GM12878 (cell line): ENCODE data around the gene RPIA. TPM values are rescaled to one million over a fixed set of nuclear protein-coding genes. Genes with fewer than 3 reads are reported as not detected.

Source experiments
- ATAC-seq: fragments of 200-7000 bp; cut with Tn5 transposase; 3 replicates; pipeline ENCODE4 v1.9.1; 2020; ENCODE audit warnings: mild to moderate bottlenecking, moderate library complexity
- BruUV-seq: library from RNA; stranded (reverse); fragments of 400-500 nt; replicated peaks from 2 replicates; lab custom pipeline; 2021; lab: Mats Ljungman, UMichigan
- CTCF ChIA-PET: fragments of 300-600 bp; sonication (Branson Sonifier 250); formaldehyde crosslinking; extraction: SDS; loops from one replicate; lab custom pipeline; 2021; ENCODE audit warnings: inconsistent platforms; lab: Yijun Ruan, JAX
- POLR2A ChIA-PET: fragments of 350-600 bp; formaldehyde crosslinking; extraction: SDS; loops from one replicate; lab custom pipeline; 2021; ENCODE audit warnings: inconsistent platforms; lab: Charles Lee
- RAD21 ChIA-PET: fragments of 300-600 bp; sonication (Branson Sonifier 250); formaldehyde crosslinking; loops from one replicate; lab custom pipeline; 2023; ENCODE audit warnings: antibody characterized with exemption; ENCODE audit not compliant: unreplicated experiment; lab: Charles Lee
- SMC1A ChIA-PET: fragments of 300-600 bp; sonication (Branson Sonifier 250); formaldehyde crosslinking; loops from one replicate; lab custom pipeline; 2023; ENCODE audit not compliant: unreplicated experiment, uncharacterized antibody; lab: Charles Lee
- DNase-seq: peaks from one replicate; pipeline ENCODE4 v3.0.0-alpha.2; 2011; ENCODE audit warnings: low read depth, low spot score
- FAIRE-seq: peaks from 3 replicates; lab custom pipeline; 2011; peaks lifted over from hg19 to GRCh38; lab: Jason Lieb, UNC
- H2AFZ ChIP-seq: 2 replicates; pipeline ENCODE4 v1.6.0; 2011; ENCODE audit warnings: low read depth, low read length, control low read depth; ENCODE audit not compliant: control insufficient read depth
- H3K27ac ChIP-seq: 2 replicates; pipeline ENCODE4 v1.5.1; 2011; ENCODE audit warnings: control low read depth; ENCODE audit not compliant: control insufficient read depth, insufficient read depth
- H3K27me3 ChIP-seq, 2 experiments: replicated peaks in 1 of 2; 2 replicates each; pipeline versions ENCODE4 v1.6.0 to v1.6.1; 2011; ENCODE audit warnings: low read length in 1 of 2; ENCODE audit not compliant: control insufficient read depth in 2 of 2, insufficient read depth in 2 of 2
- H3K36me3 ChIP-seq, 2 experiments: 2 replicates each; pipeline ENCODE4 v1.5.1; 2011; ENCODE audit warnings: low read length in 1 of 2; ENCODE audit not compliant: control insufficient read depth in 2 of 2, insufficient read depth in 2 of 2
- H3K4me1 ChIP-seq: 2 replicates; pipeline ENCODE4 v1.6.1; 2011; ENCODE audit warnings: mild to moderate bottlenecking, low read length, moderate library complexity, mixed read lengths; ENCODE audit not compliant: control insufficient read depth, insufficient read depth
- H3K4me2 ChIP-seq: 2 replicates; pipeline ENCODE4 v1.6.0; 2011; ENCODE audit warnings: control low read depth; ENCODE audit not compliant: control insufficient read depth, insufficient read depth
- H3K4me3 ChIP-seq: fragments of 200-600 bp; sonication (generic); 2 replicates; pipeline ENCODE4 v1.5.1; 2016
- H3K79me2 ChIP-seq: 2 replicates; pipeline ENCODE4 v1.6.0; 2011; ENCODE audit warnings: low read length; ENCODE audit not compliant: control insufficient read depth, insufficient read depth
- H3K9ac ChIP-seq: 2 replicates; pipeline ENCODE4 v1.8.0; 2011; ENCODE audit warnings: low read length, control low read depth, mixed read lengths; ENCODE audit not compliant: control insufficient read depth, insufficient read depth
- H3K9me3 ChIP-seq: replicated peaks from 3 replicates; pipeline ENCODE4 v1.5.1; 2011; ENCODE audit warnings: mild to moderate bottlenecking, low read length; ENCODE audit not compliant: control insufficient read depth, insufficient read depth
- H4K20me1 ChIP-seq: 2 replicates; pipeline ENCODE4 v1.6.0; 2011; ENCODE audit not compliant: control insufficient read depth, insufficient read depth
- CHD1 ChIP-seq: IDR thresholded peaks from 2 replicates; pipeline ENCODE4 v1.6.1; 2012; ENCODE audit warnings: low read depth, low read length, improper control_type of control experiment
- DPF2 ChIP-seq: fragments of 450-650 bp; IDR thresholded peaks from 2 replicates; pipeline ENCODE4 v1.6.1; 2017; ENCODE audit warnings: mild to moderate bottlenecking
- GABPA ChIP-seq: IDR thresholded peaks from 2 replicates; pipeline ENCODE4 v1.6.1; 2014; ENCODE audit warnings: antibody characterized with exemption, low read depth, mild to moderate bottlenecking, inconsistent platforms
- HCFC1 ChIP-seq: fragments of 150-350 bp; IDR thresholded peaks from 2 replicates; pipeline ENCODE4 v1.6.1; 2014; ENCODE audit warnings: low read length
- IKZF2 ChIP-seq, 2 experiments: fragments of 450-650 bp; IDR thresholded peaks; 2 replicates each; pipeline ENCODE4 v1.6.1; 2017; ENCODE audit warnings: mild to moderate bottlenecking in 2 of 2, moderate library complexity in 2 of 2
- JUNB ChIP-seq: IDR thresholded peaks from 2 replicates; pipeline ENCODE4 v1.6.1; 2016; ENCODE audit warnings: antibody characterized with exemption, mild to moderate bottlenecking
- JUND ChIP-seq: IDR thresholded peaks from 2 replicates; pipeline ENCODE4 v1.6.1; 2012; ENCODE audit warnings: low read depth, mild to moderate bottlenecking, low read length, improper control_type of control experiment, moderate library complexity
- KDM1A ChIP-seq: fragments of 200-600 bp; sonication (generic); IDR thresholded peaks from 2 replicates; pipeline ENCODE4 v1.6.1; 2016; ENCODE audit warnings: borderline replicate concordance
- NKRF ChIP-seq: fragments of 450-650 bp; conservative IDR thresholded peaks from 2 replicates; pipeline ENCODE4 v1.6.1; 2017; ENCODE audit warnings: mild to moderate bottlenecking, moderate library complexity
- SMAD5 ChIP-seq: IDR thresholded peaks from 2 replicates; pipeline ENCODE4 v1.6.1; 2016; ENCODE audit warnings: antibody characterized with exemption, low read depth
- SMC3 ChIP-seq: IDR thresholded peaks from 2 replicates; pipeline ENCODE4 v1.6.1; 2011; ENCODE audit warnings: low read length, improper control_type of control experiment, borderline replicate concordance
- WGBS: methylation state at CpG from one replicate; pipeline ENCODE4 v1.1.6; 2016; ENCODE audit warnings: low lambda C conversion rate; ENCODE audit not compliant: insufficient replicate concordance, insufficient coverage; ENCODE audit errors: missing lambda C conversion rate; 5-methylcytosine and 5-hydroxymethylcytosine counted together
- in situ Hi-C: fragments of 300-500 bp; cut with MboI; formaldehyde crosslinking; loops from 9 replicates; pipeline ENCODE4 v1.14.3; 2018; ENCODE audit warnings: mixed read lengths
- intact Hi-C: fragments of 100-400 bp; cut with micrococcal nuclease; formaldehyde crosslinking; loops from one replicate; pipeline ENCODE4 v1.14.2; 2022; ENCODE audit not compliant: unreplicated experiment
- polyA plus RNA-seq, 11 experiments: library from polyadenylated mRNA; depleted of rRNA in 4 of 11; unstranded in 6 of 11; stranded (reverse) in 5 of 11; fragments of >200 nt; fragmentation: Nextera tagmentation in 4 of 11; fragmentation: Illumina TruSeq in 1 of 11; extraction: Ambion mirVana in 4 of 11; extraction: Trizol in 1 of 11; gene quantifications; 1 replicate in 1 of 11; 2 replicates in 10 of 11; pipeline versions ENCODE4 v1.2.1 to v1.2.3, GENCODE V29; 2011 to 2016; ENCODE audit warnings: inconsistent platforms in 2 of 11, missing spikeins in 2 of 11, low read depth in 1 of 11
- total RNA-seq, 4 experiments: library from RNA; depleted of rRNA in 3 of 4; stranded (reverse); fragments of >200 nt in 3 of 4; fragmentation: Illumina TruSeq in 1 of 4; extraction: Trizol in 1 of 4; gene quantifications; 2 replicates each; pipeline versions ENCODE4 v1.2.1 to v1.2.3, GENCODE V29; 2013 to 2021
- TF ChIP-seq, protein P1 (sequence below): fragments of 450-650 bp; IDR thresholded peaks from 2 replicates; pipeline ENCODE4 v1.6.1; 2017; ENCODE audit warnings: mild to moderate bottlenecking, low read depth, inconsistent platforms; ENCODE audit not compliant: poor library complexity, severe bottlenecking
- TF ChIP-seq, protein P2 (sequence below): fragments of 450-650 bp; IDR thresholded peaks from 2 replicates; pipeline ENCODE4 v1.6.1; 2017; ENCODE audit warnings: low read depth, mild to moderate bottlenecking, moderate library complexity

RPIA gene
- total and polyA plus RNA-seq, 10 of the 15 experiments (the other 5 are each of a cell fraction or from before 2014, with no cell fraction given) = 7.1 to 58.1 (median 41.6) TPM

- Histone ChIP-seq H3K4me1 (no peaks in the 10 kb centered on the region), H3K9ac (no peak overlapping the region), H3K27me3 (no peaks in the 10 kb centered on the region), H2AFZ (no peak overlapping the region), H3K4me3 (no peak overlapping the region), H4K20me1 (no peaks in the 10 kb centered on the region), H3K9me3 (peaks cover 2% of the 10 kb centered on the region; the same call in 2 of the 3 replicates), H3K79me2 (no peaks in the 10 kb centered on the region), H3K27ac (no peak overlapping the region), H3K36me3 (no peaks in the 10 kb centered on the region), H3K4me2 (no peak overlapping the region)
- BruUV-seq = no TSS peak
- TF ChIP-seq, protein P1, sequence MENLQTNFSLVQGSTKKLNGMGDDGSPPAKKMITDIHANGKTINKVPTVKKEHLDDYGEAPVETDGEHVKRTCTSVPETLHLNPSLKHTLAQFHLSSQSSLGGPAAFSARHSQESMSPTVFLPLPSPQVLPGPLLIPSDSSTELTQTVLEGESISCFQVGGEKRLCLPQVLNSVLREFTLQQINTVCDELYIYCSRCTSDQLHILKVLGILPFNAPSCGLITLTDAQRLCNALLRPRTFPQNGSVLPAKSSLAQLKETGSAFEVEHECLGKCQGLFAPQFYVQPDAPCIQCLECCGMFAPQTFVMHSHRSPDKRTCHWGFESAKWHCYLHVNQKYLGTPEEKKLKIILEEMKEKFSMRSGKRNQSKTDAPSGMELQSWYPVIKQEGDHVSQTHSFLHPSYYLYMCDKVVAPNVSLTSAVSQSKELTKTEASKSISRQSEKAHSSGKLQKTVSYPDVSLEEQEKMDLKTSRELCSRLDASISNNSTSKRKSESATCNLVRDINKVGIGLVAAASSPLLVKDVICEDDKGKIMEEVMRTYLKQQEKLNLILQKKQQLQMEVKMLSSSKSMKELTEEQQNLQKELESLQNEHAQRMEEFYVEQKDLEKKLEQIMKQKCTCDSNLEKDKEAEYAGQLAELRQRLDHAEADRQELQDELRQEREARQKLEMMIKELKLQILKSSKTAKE = no peak
- TF ChIP-seq IKZF2 (IDR thresholded peaks at IDR 0.05) = no peak
- TF ChIP-seq CHD1 = no peak
- TF ChIP-seq SMAD5 = no peak
- intact Hi-C loops = no loop called here
- ChIA-PET RAD21 (no interaction called here), POLR2A (no interaction called here), CTCF (interaction anchor here (1.1 kb wide), 1 partner anchor 13 kb away, joined by 5 read pairs; no protein-coding TSS in a partner anchor), SMC1A (interaction anchor here (0.7 kb wide), 1 partner anchor 16 kb away, joined by 3 read pairs; no protein-coding TSS in a partner anchor)
- 39% methylated on average over 2 of the region's 2 CpGs for WGBS
- FAIRE-seq (no peak), ATAC-seq (no peak), DNase-seq (no peak)
- in situ Hi-C loops = no loop called here
These were observed 7.0 kb upstream of the RPIA start for GRCh38 chr2:88684519-88684918.

DNA sequence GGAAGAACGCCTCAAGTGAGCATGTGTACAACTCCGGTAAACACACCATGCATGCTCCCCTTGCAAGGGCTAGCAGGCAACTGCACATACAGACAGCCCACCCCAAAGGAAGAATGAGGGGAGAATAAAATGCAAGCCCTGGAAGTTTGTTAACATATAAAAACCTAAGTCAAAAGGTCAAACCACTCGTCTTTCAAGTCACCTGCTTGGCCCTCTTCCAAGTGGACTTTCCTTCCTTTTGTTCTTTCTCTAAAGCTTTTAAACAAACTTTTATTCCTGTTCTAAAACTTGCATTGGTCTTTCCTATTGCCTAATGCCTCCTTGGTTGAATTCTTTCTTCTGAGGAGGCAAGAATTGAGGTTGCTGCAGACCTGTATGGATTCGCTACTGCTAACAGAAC is 5.2 kb upstream of the RPIA start:
- in situ Hi-C loops = no loop called here
- BruUV-seq = no TSS peak
- WGBS = 84% methylated on average over 4 of the region's 4 CpGs
- TF ChIP-seq HCFC1 = no peak
- TF ChIP-seq JUNB = no peak
- TF ChIP-seq KDM1A = no peak
- no peak for TF ChIP-seq DPF2
- no peak for TF ChIP-seq NKRF
- TF ChIP-seq SMC3 = no peak
- TF ChIP-seq, protein P2, sequence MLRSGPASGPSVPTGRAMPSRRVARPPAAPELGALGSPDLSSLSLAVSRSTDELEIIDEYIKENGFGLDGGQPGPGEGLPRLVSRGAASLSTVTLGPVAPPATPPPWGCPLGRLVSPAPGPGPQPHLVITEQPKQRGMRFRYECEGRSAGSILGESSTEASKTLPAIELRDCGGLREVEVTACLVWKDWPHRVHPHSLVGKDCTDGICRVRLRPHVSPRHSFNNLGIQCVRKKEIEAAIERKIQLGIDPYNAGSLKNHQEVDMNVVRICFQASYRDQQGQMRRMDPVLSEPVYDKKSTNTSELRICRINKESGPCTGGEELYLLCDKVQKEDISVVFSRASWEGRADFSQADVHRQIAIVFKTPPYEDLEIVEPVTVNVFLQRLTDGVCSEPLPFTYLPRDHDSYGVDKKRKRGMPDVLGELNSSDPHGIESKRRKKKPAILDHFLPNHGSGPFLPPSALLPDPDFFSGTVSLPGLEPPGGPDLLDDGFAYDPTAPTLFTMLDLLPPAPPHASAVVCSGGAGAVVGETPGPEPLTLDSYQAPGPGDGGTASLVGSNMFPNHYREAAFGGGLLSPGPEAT = no peak
- TF ChIP-seq JUND = no peak
- no peak for TF ChIP-seq GABPA

More for the DNA sequence above, 5.2 kb upstream of the RPIA start:
- no peak overlapping the region for H3K4me3 ChIP-seq
- H4K20me1 ChIP-seq = no peaks in the 10 kb centered on the region
- H3K9me3 ChIP-seq = peaks cover 2% of the 10 kb centered on the region; the same call in 2 of the 3 replicates
- CTCF ChIA-PET = interaction anchor here (1.3 to 1.4 kb wide), 3 partner anchors 14 to 18 kb away, joined by 3 to 10 read pairs (median 6); no protein-coding TSS in a partner anchor
- intact Hi-C loops = no loop called here
- POLR2A ChIA-PET = no interaction called here
- H3K27ac ChIP-seq = no peak overlapping the region
- no peaks in the 10 kb centered on the region for H3K4me1 ChIP-seq
- RAD21 ChIA-PET = interaction anchor here (1.4 kb wide), 1 partner anchor 17 kb away, joined by 4 read pairs; no protein-coding TSS in a partner anchor
- ATAC-seq = no peak
- H3K9ac ChIP-seq = no peak overlapping the region
- H3K4me2 ChIP-seq = no peak overlapping the region
- DNase-seq = no peak
- FAIRE-seq = no peak
- no peaks in the 10 kb centered on the region for H3K27me3 ChIP-seq
- no peak overlapping the region for H2AFZ ChIP-seq
- H3K36me3 ChIP-seq = no peaks in the 10 kb centered on the region
- peaks cover 10% of the 10 kb centered on the region for H3K79me2 ChIP-seq
- SMC1A ChIA-PET = no interaction called here
